WERI-Rb-1 (cell line): Measurements from ENCODE around the gene HIVEP2.

Experiments used
- DNase-seq: peaks from one replicate; pipeline ENCODE4 v3.0.0-alpha.2; 2020
- H3K27ac ChIP-seq: fragments of 250-450 bp; sonication (Bioruptor Pico); 2 replicates; pipeline ENCODE4 v1.5.1; 2020; ENCODE audit warnings: mild to moderate bottlenecking, moderate library complexity
- H3K27me3 ChIP-seq: fragments of 250-450 bp; sonication (Bioruptor Pico); 2 replicates; pipeline ENCODE4 v1.5.1; 2021; ENCODE audit warnings: mild to moderate bottlenecking, low read depth, moderate library complexity; ENCODE audit not compliant: insufficient read depth, severe bottlenecking
- H3K36me3 ChIP-seq: fragments of 250-450 bp; sonication (Bioruptor Pico); 2 replicates; pipeline ENCODE4 v1.5.1; 2020; ENCODE audit warnings: mild to moderate bottlenecking, moderate library complexity
- H3K4me3 ChIP-seq: 2 replicates; pipeline ENCODE4 v1.5.1; 2011; ENCODE audit warnings: low read depth, mild to moderate bottlenecking, control low read depth, low read length
- H3K9me3 ChIP-seq: fragments of 250-450 bp; sonication (Bioruptor Pico); 2 replicates; pipeline ENCODE4 v1.5.1; 2021; ENCODE audit warnings: mild to moderate bottlenecking, moderate library complexity; ENCODE audit not compliant: severe bottlenecking
- CTCF ChIP-seq: IDR thresholded peaks from 2 replicates; pipeline ENCODE4 v1.5.1; 2011; ENCODE audit warnings: low read depth, mild to moderate bottlenecking, control low read depth, inconsistent platforms, low read length

HIVEP2 gene

GRCh38 chr6:142944124-142945048, 590 bp downstream of the HIVEP2 start:
- Histone ChIP-seq H3K36me3 (no peaks in the 10 kb centered on the region), H3K27ac (no peak overlapping the region), H3K4me3 (peak overlapping the region; percentile 63), H3K27me3 (peaks cover 15% of the 10 kb centered on the region), H3K9me3 (no peaks in the 10 kb centered on the region)
- no peak for TF ChIP-seq CTCF
- peak; percentile 42 for DNase-seq

- Histone ChIP-seq H3K36me3 (no peaks in the 10 kb centered on the region), H3K27ac (no peak overlapping the region), H3K27me3 (peaks cover 15% of the 10 kb centered on the region), H3K9me3 (no peaks in the 10 kb centered on the region), H3K4me3 (peak overlapping the region; percentile 63)
- no peak for TF ChIP-seq CTCF
- no peak for DNase-seq
Observed at GRCh38 chr6:142943711-142944123, 1.3 kb downstream of the HIVEP2 start.

- H3K9me3 ChIP-seq: no peaks in the 10 kb centered on the region
- peaks cover 11% of the 10 kb centered on the region for H3K27me3 ChIP-seq
- DNase-seq: no peak
- H3K27ac ChIP-seq: no peak overlapping the region
- TF ChIP-seq CTCF: no peak
- no peak overlapping the region for H3K4me3 ChIP-seq
- H3K36me3 ChIP-seq: no peaks in the 10 kb centered on the region
Observed at GRCh38 chr6:142942805-142943227, 2.2 kb downstream of the HIVEP2 start.

- no peak for DNase-seq
- no peak overlapping the region for H3K4me3 ChIP-seq
- no peaks in the 10 kb centered on the region for H3K9me3 ChIP-seq
- no peak for TF ChIP-seq CTCF
- H3K27me3 ChIP-seq: peaks cover 7% of the 10 kb centered on the region
- H3K27ac ChIP-seq: no peak overlapping the region
- H3K36me3 ChIP-seq: no peaks in the 10 kb centered on the region
Observed at GRCh38 chr6:142942238-142942637, 2.7 kb downstream of the HIVEP2 start.

GRCh38 chr6:142941018-142941417, 4.0 kb downstream of the HIVEP2 start:
- H3K27me3 ChIP-seq: peaks cover 5% of the 10 kb centered on the region
- no peak overlapping the region for H3K4me3 ChIP-seq
- H3K9me3 ChIP-seq: no peaks in the 10 kb centered on the region
- no peaks in the 10 kb centered on the region for H3K36me3 ChIP-seq
- H3K27ac ChIP-seq: no peak overlapping the region
- no peak for TF ChIP-seq CTCF
- DNase-seq: no peak
